NCI-H345 treated with DMSO at 0.1 percent for 48 hours (cell line): ENCODE results near the gene TRIM62.

Experiments used
- DNase-seq: peaks from one replicate; lab custom pipeline; 2025; ENCODE audit not compliant: unreplicated experiment; lab: John Stamatoyannopoulos, UW

TRIM62 gene

DNA sequence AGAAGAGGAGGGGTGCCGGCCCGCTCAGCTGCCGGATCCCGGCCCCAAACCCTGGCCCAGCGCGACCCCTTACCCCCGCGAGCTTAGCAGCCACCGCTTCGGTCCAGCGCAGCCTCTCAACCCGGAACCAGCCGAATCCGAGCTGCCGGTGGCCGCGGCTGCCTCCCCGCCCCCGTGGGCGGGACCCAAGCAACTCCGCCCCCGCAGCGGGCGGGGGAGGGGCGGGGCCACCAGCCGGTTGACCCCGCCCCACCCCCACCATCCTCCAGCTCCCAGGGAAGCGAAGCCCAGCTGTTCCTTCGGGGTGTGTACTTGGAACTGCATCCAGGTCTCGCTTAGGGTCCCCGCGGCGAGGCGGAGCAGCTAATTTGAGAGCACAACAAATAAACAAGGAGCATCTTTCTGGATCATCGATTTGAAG is at the start of gene TRIM62:
TSS of gene TRIM62 (minus strand) at position 123 of the 421 bp plus-strand sequence. CDS start 611 bp downstream, outside the sequence.
- peak; percentile 70 for DNase-seq

DNA sequence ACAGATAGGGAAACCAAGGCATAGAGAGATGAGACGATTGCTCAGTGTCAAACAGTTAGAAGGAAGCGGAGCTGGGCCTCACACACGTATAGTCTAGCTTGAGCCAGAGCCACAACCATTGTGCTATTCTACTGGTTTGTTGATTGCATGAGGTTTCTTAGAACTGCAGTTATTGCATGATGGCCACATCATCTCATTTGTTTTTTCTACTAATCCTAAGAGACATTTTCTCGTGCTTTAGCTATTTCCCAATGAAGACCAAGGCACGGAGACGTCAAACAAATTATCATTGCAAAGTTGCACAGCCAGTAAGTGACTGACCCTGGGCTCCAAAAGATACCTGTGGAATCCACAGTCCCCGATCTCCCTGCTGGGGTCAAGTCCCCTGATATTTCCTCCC is 49.3 kb upstream of the TRIM62 start:
- no peak for DNase-seq

DNA sequence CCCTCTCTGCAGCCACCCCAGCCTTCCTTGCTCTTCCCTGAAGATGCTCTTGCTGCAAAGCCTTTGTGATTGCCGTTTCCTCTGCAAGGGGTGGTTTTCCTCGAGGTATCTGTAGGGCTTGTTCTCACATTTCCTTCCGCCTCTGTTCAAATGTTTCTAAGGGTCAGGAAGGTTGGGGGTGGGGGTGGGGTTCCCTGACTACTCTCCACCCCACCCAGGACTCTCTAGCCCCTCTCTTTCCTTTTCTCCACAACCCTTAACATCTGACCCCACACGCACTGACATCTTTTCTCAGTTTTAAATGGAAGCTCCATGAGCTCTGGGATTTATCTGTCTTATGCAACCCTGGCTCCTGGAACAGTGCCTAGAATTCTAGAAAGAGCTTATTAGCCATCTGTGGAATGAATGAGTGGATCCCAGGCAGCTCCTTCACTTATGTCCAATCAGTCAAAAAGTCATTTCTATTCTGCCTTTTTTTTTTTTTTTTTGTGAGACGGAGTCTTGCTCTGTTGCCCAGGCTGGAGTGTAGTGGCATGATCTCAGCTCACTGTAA is 47.2 kb upstream of the TRIM62 start:
- DNase-seq: no peak

- DNase-seq: no peak
Measured at GRCh38 chr1:33225586-33225985, 43.7 kb upstream of the TRIM62 start.

- no peak for DNase-seq
Measured at GRCh38 chr1:33224166-33224707, 42.4 kb upstream of the TRIM62 start.

GRCh38 chr1:33222381-33222780 is 40.5 kb upstream of the TRIM62 start:
- DNase-seq: no peak

DNA sequence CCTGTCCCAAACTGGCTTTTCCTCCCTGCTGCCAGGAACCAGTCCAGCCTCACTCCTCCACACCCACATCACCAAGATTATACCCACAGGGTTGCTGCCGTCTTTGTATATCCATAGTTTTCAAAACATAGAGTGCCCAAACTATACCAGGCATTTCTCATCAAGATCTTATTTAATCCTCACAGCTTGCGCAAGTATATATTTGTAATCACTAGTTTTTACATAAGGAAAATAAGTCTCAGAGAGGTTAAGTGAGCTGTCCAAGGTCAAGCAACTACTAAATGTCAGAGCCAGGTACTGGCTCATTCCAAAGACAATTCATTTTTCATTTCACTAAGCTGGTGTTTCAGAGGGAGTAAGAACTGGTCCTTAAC is 39.5 kb upstream of the TRIM62 start:
- DNase-seq: no peak

DNA sequence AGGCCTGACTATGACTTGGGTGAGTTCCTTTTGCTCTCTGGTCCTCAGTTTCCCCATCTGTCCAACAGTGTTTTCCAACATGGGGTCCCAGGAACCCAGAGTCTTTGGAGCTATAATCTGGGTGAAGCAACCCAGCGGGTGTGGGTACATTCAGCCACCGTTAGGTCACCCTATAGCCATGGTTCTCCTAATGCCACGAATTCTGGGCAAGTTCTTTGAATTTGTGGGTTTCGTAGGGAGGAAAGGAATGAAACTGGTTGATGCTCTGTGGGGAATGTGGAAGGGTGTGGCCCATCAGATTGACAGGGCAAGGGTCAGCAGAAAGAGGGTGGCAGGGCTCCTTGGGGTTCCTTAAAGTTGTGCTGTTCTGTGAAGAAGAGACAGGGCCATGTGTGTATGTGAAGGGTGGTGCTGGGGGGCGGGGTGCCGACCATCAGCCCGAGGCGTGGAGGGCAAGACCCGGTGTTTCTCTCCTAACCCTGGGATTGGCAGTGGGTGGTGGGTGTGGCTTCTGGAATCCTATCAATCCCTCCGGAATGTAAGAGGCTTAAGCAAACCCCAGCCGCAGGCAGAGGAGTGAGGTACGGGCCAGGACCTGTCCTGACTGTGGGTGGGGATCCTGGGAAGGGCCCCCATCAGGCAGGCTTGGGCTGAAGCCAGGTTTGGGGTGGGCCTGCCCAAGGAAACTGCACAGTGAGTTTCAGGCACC is 39.0 kb upstream of the TRIM62 start:
- DNase-seq: no peak

- DNase-seq: no peak
Measured at GRCh38 chr1:33219886-33220661, 38.2 kb upstream of the TRIM62 start.

DNA sequence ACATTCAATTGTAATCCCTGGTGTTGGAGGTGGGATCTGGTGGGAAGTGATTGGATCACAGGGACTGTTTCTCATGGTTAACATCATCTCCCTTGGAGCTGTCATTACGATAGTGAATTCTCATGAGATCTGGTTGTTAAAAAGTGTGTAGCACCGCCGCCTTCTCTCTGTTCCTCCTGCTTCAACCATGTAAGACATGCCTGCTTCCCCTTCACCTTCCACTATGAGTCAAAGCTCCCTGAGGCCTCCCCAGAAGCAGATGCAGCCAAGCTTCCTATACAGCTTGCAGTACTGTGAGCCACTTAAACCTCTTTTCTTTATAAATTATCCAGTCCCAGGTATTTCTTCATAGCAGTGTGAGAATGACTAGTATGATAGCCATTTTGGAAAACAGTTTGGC is 30.1 kb upstream of the TRIM62 start:
- no peak for DNase-seq

DNA sequence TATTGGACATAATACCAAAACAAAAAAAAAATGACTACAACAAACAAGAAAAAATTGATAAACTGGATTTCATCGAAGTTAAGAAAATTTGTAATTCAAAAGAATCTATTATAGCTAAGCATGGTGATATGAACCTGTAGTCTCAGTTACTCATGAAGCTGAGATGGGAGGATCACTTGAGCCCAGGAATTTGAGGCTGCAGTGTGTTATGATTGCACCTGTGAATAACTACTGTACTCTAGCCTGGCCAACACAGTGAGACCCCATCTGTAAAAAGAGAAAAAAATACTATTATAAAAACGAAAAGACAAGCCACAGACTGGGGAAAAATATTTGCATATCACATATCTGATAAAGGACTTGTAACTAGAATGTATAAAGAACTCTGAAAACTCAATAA is 24.5 kb upstream of the TRIM62 start:
- DNase-seq: no peak

DNA sequence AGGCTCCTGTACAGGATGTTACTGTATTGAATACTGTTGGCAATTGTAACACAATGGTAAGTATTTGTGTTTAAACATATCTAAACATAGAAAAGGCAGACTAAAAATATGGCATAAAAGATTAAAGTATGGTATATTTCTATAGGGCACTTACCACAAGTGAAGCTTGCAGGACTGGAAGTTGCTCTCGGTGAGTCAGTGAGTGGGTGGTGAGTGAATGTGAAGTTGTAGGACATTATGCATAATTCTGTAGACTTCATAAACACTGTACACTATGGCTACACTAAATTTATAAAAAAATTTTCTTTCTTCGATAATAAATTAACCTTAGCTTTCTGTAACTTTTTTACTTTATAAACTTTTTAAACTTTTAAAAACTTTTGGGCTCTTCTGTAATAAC is 13.7 kb upstream of the TRIM62 start:
- DNase-seq: no peak

DNA sequence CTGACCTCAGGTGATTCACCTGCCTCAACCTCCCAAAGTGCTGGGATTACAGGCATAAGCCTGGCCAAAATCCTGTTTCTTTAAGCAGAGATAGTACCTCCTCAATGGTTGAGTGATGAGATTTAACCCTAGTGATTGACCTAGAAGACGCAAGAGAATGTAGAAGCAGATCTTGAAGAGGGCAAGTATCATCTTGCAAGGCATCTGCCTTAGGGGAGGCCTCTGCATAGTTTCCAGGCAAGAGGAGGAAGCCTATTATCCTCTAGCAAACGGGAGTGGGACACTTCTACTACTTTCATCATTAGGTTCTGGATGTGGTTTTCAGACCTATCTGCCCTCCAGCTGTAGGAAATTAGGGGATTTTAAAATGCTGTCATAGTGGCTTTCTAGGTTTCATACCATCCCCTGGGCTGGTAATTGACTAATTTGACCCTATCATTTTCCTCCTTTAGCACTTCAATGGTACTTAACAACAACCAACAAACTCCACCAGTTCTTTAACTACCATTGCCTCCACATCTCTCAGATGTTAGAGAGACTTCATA is 10.0 kb upstream of the TRIM62 start:
- DNase-seq: no peak

DNA sequence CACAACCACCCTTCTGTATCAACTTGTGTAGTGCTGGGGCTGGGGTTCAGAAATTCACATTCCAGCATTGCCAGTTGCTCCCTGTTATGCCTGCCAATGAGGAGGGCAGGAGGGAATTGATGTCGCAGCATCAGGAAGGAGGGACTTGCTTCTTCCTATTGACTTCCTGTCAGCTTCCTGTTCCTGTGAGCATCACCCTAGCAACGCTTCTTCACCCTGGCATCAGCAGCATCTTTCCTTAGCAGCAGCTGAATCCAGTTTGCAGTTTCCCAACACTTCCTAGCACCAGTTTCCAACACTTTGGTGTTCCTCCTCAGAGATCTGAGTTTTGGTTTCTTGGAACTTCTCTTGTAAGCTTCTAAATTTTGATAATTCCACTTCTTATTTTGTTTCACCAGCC is 8.9 kb upstream of the TRIM62 start:
- no peak for DNase-seq

- no peak for DNase-seq
Measured at GRCh38 chr1:33188572-33189275, 6.9 kb upstream of the TRIM62 start.

- no peak for DNase-seq
Measured at GRCh38 chr1:33186936-33187335, 5.1 kb upstream of the TRIM62 start.

DNA sequence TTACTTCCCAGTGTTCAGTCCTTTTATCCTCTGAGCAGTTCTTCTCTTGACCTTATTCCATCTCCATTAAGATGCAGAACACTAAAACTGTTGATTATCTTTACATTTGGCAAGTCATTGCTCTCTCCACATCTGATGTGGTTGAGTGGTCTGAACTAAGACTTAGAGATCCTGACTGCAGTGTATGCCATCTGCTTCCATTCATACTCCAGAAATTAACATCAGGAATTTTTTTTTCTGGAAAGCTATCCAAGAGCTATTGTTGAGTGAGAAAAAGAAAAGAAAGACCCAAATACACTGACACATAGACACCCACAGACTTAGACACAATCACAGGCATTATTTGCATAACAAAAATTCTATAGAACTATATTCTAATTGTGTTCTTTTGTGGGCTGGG is 3.7 kb upstream of the TRIM62 start:
- DNase-seq: no peak

DNA sequence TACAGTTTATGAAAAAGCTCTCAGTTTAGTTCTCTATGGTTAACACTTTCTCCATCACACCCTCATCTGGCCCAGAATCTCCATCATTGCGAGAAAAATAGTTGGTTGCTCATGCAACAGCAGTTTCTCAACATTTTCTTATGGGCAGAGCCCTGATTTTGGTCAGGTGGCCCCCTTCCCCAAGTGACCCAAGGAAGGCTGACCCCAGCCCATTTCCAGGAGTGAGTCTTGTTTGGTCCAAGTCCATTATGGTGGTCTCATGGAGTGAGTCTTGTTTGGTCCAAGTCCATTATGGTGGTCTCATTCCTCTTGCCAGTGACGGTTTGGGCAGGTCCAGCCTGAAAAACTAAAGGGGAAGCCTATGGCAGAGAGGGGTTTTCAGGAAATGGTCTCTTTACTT is 1.5 kb upstream of the TRIM62 start:
- no peak for DNase-seq

DNA sequence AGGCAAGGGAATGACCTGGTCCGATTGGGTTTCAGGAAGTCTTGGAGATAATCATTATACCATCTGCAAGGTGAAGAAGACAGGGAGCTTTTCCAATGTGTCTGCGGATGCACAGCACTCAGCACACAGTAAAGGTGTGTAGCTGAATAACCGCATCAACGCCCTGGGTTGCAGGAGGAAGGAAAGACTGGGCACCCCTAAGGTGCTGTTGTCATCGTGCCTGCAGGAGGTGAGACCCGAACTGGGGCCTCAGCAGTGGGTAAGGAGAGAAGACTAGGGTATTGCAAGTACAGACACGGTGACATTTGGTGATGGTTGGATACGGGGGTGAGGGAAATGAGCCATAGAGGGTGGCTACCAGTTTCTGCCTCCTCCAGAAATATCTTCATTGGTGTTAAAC is 1.1 kb upstream of the TRIM62 start:
- DNase-seq: no peak

DNA sequence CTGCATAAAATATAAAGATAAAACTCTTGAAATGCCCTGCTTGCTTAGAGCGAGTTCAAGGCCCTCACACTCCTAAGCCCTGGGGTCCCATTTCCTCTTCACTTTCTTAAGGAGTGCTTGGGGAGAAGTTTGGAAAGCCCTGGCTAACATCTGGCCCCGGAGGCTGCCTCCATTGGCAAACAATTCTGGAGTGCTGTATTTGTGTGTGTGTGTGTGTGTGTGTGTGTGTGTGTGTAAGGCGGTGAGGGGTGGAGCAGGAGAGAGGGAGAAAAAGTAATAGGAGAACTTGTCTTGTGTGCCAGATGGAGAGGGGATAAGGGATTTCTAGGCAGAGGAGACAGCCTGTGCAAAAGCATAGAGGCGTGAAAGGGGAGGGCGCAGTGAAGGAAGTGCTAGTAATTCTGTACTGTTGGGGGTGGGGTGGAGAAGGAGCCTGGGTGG is 578 bp upstream of the TRIM62 start:
- DNase-seq: no peak
